C4-2B (cell line): Measurements from ENCODE around the gene SIK2.

ENCODE experiments used
- H3K27ac ChIP-seq: fragments of 450-650 bp; 2 replicates; pipeline ENCODE4 v1.5.1; 2017
- CTCF ChIP-seq: fragments of 450-650 bp; conservative IDR thresholded peaks from 2 replicates; pipeline ENCODE4 v1.5.1; 2017; ENCODE audit warnings: mild to moderate bottlenecking
- ZFX ChIP-seq: fragments of 450-650 bp; IDR thresholded peaks from 2 replicates; pipeline ENCODE4 v1.6.1; 2017

The SIK2 gene

GRCh38 chr11:111774955-111775710 is 172.9 kb downstream of the SIK2 start:
- no peak for TF ChIP-seq CTCF
- no peak for TF ChIP-seq ZFX
- H3K27ac ChIP-seq, result no peak overlapping the region

DNA sequence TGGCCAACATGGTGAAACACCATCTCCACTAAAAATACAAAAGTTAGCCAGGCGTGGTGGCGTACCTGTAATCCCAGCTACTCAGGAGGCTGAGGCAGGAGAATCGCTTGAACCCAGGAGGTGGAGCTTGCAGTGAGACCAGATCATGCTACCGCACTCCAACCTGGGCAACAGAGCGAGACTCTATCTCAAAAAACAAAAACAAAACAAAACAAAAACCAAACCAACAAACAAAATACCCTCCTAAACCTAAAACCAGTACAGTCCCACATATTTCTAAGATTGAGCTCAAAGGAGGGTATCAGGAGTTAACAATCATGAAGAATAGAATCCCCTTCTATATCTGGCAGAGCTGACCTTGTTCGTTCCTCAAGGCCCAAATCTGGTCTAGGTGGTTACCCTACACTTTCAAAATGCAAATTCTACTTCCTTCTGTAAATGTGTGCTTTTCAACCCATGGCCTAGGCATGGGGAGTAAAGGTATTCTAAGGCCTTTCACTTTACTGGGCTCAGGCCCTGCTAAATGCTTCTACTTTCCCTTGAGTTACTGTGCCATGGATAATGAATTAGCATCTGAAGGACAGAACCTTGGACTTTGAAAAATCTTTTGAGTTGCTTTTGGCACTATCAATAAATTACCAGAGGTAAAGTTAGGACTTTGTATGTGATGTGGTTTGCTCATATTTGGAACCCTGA is 174.3 kb downstream of the SIK2 start:
- H3K27ac ChIP-seq, result no peak overlapping the region
- TF ChIP-seq CTCF, result no peak
- no peak for TF ChIP-seq ZFX

DNA sequence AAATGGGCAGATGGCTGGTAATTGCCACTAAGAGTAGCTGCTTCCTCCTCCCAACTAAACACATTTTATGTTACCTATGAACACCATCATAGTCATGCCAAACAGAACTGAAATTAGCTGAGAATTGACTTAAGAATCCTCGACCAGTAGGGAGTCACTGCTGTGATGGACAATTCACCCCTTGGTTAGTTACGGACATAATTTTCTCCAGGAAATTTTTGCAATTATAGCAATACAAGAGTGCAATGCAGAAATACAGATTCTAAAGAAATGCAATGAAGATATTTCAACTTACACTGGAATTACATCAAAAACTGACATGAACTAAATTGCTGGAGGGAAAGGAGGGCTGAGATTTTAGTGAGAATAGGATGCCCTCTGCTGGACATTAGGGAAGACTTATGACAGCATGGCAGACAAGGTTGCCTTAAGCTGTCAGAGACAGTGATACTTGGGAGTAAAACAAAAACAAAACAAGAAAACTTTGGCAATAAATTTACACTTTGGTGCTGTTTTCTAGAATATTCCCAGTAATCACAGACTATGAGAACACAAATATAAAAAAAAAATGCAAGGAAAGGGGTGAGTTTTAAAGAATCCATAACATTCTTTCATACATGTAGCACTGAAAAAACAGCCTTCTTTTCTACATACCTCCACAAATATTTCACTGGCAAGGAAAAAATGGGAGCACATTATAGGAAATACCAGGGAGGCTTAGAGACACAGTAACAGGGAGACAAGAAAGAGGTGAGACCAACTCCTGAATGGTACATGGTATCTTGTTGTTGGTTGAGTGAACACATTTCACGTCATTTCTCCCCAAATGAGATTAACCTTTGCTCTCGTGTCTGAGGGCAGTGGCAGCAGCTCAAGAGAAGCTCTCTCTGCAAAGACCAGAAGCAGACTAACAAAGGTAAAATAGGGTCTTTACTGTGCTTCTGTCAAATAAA is 175.1 kb downstream of the SIK2 start:
- H3K27ac ChIP-seq, result no peak overlapping the region
- TF ChIP-seq ZFX (no peak), CTCF (peak; percentile 85)

DNA sequence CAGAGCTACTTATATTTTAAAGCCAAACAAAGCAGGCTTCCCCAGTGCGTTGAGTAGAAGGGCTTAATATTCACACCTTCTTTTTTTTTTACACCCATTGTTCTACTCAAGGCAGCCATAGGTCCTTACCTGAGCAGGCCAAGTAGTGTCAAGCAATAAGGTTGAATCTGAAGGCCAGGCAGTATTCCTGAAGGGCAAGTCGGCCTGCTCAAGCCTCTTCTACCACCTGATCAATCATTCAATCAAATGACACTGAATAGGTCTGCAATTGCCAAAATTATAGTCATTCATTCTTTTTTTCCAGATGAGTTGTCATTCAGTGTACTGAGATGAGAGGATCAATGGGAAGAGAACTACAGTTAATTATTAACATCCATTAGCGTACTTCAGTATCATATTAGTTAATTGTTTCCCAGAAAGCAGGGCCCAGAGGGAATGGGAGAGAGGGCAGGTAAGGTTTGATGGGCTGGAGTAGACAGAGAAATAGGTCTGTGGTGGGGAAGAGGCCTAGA is 175.9 kb downstream of the SIK2 start:
- TF ChIP-seq CTCF (no peak), ZFX (no peak)
- no peak overlapping the region for H3K27ac ChIP-seq

DNA sequence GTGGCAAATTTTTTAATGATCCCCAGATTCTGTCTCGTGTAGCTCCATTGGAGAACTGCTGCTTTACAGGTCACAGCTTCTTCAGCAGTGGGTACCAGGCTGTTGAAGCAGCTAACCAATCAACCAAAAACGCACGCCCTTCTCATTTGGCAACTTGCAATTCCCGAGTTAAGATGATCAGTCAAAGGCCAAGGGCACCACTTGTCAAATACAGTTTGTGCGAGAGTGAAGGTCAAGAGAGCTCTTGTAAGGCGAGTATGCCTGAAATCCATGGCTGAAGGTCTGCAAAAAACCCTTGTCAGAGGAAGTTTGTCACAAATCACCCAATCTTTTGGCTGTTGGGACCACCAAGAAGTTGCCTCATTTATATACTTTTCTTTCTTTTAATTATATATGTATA is 176.9 kb downstream of the SIK2 start:
- TF ChIP-seq CTCF, result no peak
- TF ChIP-seq ZFX, result no peak
- H3K27ac ChIP-seq, result no peak overlapping the region
